Adrenal gland (tissue), 5 donors: ENCODE results near the gene EYS.

Source experiments
- POLR2A ChIP-seq, 2 donors: fragments of 450-650 bp; IDR thresholded peaks; one replicate each; pipeline ENCODE4 v1.6.1; 2017; ENCODE audit warnings: antibody characterized with exemption in 2 of 2, mild to moderate bottlenecking in 2 of 2, moderate library complexity in 1 of 2
- TF ChIP-seq, protein P1 (sequence below), 6 experiments: fragments of 450-650 bp in 4 of 6; fragments of 200-600 bp in 2 of 6; sonication (generic) in 1 of 6; IDR thresholded peaks; 1 replicate in 5 of 6; 2 replicates in 1 of 6; pipeline versions ENCODE4 v1.5.1 to v1.8.0; 2016 to 2021; ENCODE audit warnings: antibody characterized with exemption in 6 of 6, mild to moderate bottlenecking in 2 of 6, moderate library complexity in 1 of 6
- donor health status: DM: no; HTN: no; CAD: no.

DNA sequence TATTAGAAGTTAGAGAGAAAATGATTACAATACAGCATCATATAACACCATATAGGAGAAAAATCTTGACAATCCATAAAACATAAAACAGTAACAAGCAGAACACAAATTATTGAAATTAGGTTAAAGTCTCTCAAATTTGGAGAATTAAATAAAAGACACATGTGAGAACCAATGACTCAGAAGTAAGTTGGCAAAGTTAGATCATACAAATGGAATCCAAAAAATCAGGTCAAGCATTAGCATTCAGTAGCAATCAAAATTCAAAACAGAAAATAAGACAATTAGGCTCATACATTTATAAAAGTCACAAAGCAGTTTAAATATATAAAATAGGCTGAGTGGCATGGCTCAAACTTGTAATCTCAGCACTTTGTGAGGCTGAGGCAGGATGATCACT, 1295.8 kb downstream of the EYS start:
- no peak for TF ChIP-seq POLR2A (IDR thresholded peaks at IDR 0.05)
- TF ChIP-seq, protein P1, sequence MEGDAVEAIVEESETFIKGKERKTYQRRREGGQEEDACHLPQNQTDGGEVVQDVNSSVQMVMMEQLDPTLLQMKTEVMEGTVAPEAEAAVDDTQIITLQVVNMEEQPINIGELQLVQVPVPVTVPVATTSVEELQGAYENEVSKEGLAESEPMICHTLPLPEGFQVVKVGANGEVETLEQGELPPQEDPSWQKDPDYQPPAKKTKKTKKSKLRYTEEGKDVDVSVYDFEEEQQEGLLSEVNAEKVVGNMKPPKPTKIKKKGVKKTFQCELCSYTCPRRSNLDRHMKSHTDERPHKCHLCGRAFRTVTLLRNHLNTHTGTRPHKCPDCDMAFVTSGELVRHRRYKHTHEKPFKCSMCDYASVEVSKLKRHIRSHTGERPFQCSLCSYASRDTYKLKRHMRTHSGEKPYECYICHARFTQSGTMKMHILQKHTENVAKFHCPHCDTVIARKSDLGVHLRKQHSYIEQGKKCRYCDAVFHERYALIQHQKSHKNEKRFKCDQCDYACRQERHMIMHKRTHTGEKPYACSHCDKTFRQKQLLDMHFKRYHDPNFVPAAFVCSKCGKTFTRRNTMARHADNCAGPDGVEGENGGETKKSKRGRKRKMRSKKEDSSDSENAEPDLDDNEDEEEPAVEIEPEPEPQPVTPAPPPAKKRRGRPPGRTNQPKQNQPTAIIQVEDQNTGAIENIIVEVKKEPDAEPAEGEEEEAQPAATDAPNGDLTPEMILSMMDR (IDR thresholded peaks at IDR 0.05), result no peak
